ENCODE data around the gene CHRDL2. TPM values are rescaled to one million over a fixed set of nuclear protein-coding genes. Genes with fewer than 3 reads are reported as not detected.

The CHRDL2 gene
- total RNA-seq, 1 donor from 2014 or later = 1.4 TPM

GRCh38 chr11:74776546-74776945 lies 45.3 kb upstream of the CHRDL2 start:
- no peak for DNase-seq (ENCODE audit: extremely low spot score, unreplicated experiment)
- no peak overlapping the region for H3K27ac Mint-ChIP-seq
- H3K27me3 Mint-ChIP-seq = no peaks in the 10 kb centered on the region
- H3K9me3 Mint-ChIP-seq = no peaks in the 10 kb centered on the region
- TF ChIP-seq CTCF (conservative IDR thresholded peaks at IDR 0.05) = no peak
- peaks cover 17% of the 10 kb centered on the region for H3K4me1 Mint-ChIP-seq (ENCODE audit: unreplicated experiment)
- H3K36me3 Mint-ChIP-seq = peaks cover 4% of the 10 kb centered on the region
- H3K4me3 Mint-ChIP-seq = no peak overlapping the region

GRCh38 chr11:74775762-74776161 lies 44.5 kb upstream of the CHRDL2 start:
- Mint-ChIP-seq H3K27me3 (no peaks in the 10 kb centered on the region), H3K9me3 (no peaks in the 10 kb centered on the region), H3K4me1 (ENCODE audit: unreplicated experiment) (peaks cover 17% of the 10 kb centered on the region), H3K36me3 (peaks cover 4% of the 10 kb centered on the region), H3K4me3 (no peak overlapping the region), H3K27ac (no peak overlapping the region)
- DNase-seq (ENCODE audit: extremely low spot score, unreplicated experiment) = no peak
- no peak for TF ChIP-seq CTCF (conservative IDR thresholded peaks at IDR 0.05)

- H3K4me1 Mint-ChIP-seq (ENCODE audit: unreplicated experiment) = peaks cover 17% of the 10 kb centered on the region
- DNase-seq (ENCODE audit: extremely low spot score, unreplicated experiment) = no peak
- no peak overlapping the region for H3K4me3 Mint-ChIP-seq
- no peaks in the 10 kb centered on the region for H3K9me3 Mint-ChIP-seq
- H3K27ac Mint-ChIP-seq = no peak overlapping the region
- no peaks in the 10 kb centered on the region for H3K27me3 Mint-ChIP-seq
- no peak for TF ChIP-seq CTCF (conservative IDR thresholded peaks at IDR 0.05)
- H3K36me3 Mint-ChIP-seq = peaks cover 4% of the 10 kb centered on the region
Observed at GRCh38 chr11:74773476-74773875, 42.2 kb upstream of the CHRDL2 start.

- Mint-ChIP-seq H3K27ac (no peak overlapping the region), H3K27me3 (no peaks in the 10 kb centered on the region), H3K4me1 (ENCODE audit: unreplicated experiment) (peaks cover 11% of the 10 kb centered on the region), H3K9me3 (no peaks in the 10 kb centered on the region), H3K4me3 (no peak overlapping the region), H3K36me3 (no peaks in the 10 kb centered on the region)
- no peak for DNase-seq (ENCODE audit: extremely low spot score, unreplicated experiment)
- TF ChIP-seq CTCF (conservative IDR thresholded peaks at IDR 0.05) = no peak
Observed at GRCh38 chr11:74771139-74771538, 39.9 kb upstream of the CHRDL2 start.

- no peaks in the 10 kb centered on the region for H3K9me3 Mint-ChIP-seq
- TF ChIP-seq CTCF (conservative IDR thresholded peaks at IDR 0.05) = no peak
- no peak overlapping the region for H3K27ac Mint-ChIP-seq
- no peak overlapping the region for H3K4me3 Mint-ChIP-seq
- no peak for DNase-seq (ENCODE audit: extremely low spot score, unreplicated experiment)
- H3K36me3 Mint-ChIP-seq = no peaks in the 10 kb centered on the region
- H3K27me3 Mint-ChIP-seq = no peaks in the 10 kb centered on the region
- peaks cover 11% of the 10 kb centered on the region for H3K4me1 Mint-ChIP-seq (ENCODE audit: unreplicated experiment)
Observed at GRCh38 chr11:74770456-74770855, 39.2 kb upstream of the CHRDL2 start.

Measured in type B pancreatic cell (in vitro differentiated cells).